RWPE2 (cell line): ENCODE measurements around the gene PLEKHM1.

Experiments used
- ATAC-seq: fragments of 200-7000 bp; cut with Tn5 transposase; 3 replicates; pipeline ENCODE4 v1.9.1; 2021; ENCODE audit warnings: low read depth
- DNase-seq: peaks from one replicate; pipeline ENCODE4 v3.0.0-alpha.2; 2020; ENCODE audit warnings: low spot score
- H3K27ac ChIP-seq: fragments of 450-650 bp; 2 replicates; pipeline ENCODE4 v1.5.1; 2017; ENCODE audit warnings: mild to moderate bottlenecking; ENCODE audit not compliant: poor library complexity, severe bottlenecking
- H3K27me3 ChIP-seq: fragments of 250-450 bp; sonication (Bioruptor Pico); 2 replicates; pipeline ENCODE4 v1.5.1; 2021; ENCODE audit warnings: mild to moderate bottlenecking, moderate library complexity; ENCODE audit not compliant: insufficient read depth, poor library complexity, severe bottlenecking
- H3K36me3 ChIP-seq: fragments of 250-450 bp; sonication (Bioruptor Pico); 2 replicates; pipeline ENCODE4 v1.5.1; 2020; ENCODE audit warnings: low read depth, mild to moderate bottlenecking, moderate library complexity
- H3K4me1 ChIP-seq: fragments of 250-450 bp; sonication (Bioruptor Pico); 2 replicates; pipeline ENCODE4 v1.5.1; 2021; ENCODE audit warnings: mild to moderate bottlenecking, moderate library complexity; ENCODE audit not compliant: insufficient read depth, poor library complexity, severe bottlenecking
- H3K4me3 ChIP-seq: fragments of 250-450 bp; sonication (Bioruptor Pico); 2 replicates; pipeline ENCODE4 v1.5.1; 2021; ENCODE audit warnings: mild to moderate bottlenecking, moderate library complexity; ENCODE audit not compliant: severe bottlenecking
- H3K9me3 ChIP-seq: fragments of 250-450 bp; sonication (Bioruptor Pico); 2 replicates; pipeline ENCODE4 v1.5.1; 2021; ENCODE audit warnings: mild to moderate bottlenecking, moderate library complexity; ENCODE audit not compliant: severe bottlenecking
- CTCF ChIP-seq: fragments of 450-650 bp; IDR thresholded peaks from one replicate; pipeline ENCODE4 v1.5.1; 2017; ENCODE audit warnings: mild to moderate bottlenecking, moderate library complexity; ENCODE audit not compliant: poor library complexity, severe bottlenecking

Gene PLEKHM1

DNA sequence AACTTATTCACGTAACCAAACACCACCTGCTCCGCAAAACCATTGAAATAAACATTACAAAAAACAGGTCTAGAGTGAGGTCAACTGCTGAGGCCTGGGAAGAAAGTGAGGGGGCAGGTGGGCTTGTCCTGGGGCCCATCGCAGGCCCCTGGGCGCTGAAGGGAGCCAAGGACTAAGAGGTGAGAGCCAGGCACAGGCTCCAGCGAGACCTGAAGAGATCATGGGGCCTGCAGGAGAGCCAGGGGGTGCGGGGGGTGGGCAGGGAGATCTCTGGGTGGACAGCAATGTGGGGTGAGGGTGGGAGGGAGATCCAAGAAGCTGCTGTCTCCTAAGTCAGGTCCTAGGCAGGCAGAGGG lies 65.8 kb downstream of the PLEKHM1 start:
- Histone ChIP-seq H3K4me1 (no peaks in the 10 kb centered on the region), H3K27me3 (no peaks in the 10 kb centered on the region), H3K27ac (peak overlapping the region; percentile 66), H3K4me3 (peak overlapping the region; percentile 41), H3K36me3 (no peaks in the 10 kb centered on the region; the same call in 1 of the 2 replicates), H3K9me3 (no peaks in the 10 kb centered on the region)
- ATAC-seq (no peak), DNase-seq (no peak)
- TF ChIP-seq CTCF = no peak

- H3K27ac ChIP-seq = no peak overlapping the region
- no peak for TF ChIP-seq CTCF
- no peaks in the 10 kb centered on the region for H3K4me1 ChIP-seq
- no peak for DNase-seq
- no peaks in the 10 kb centered on the region for H3K27me3 ChIP-seq
- ATAC-seq = no peak
- no peaks in the 10 kb centered on the region; the same call in 1 of the 2 replicates for H3K36me3 ChIP-seq
- H3K9me3 ChIP-seq = no peaks in the 10 kb centered on the region
- H3K4me3 ChIP-seq = no peak overlapping the region
Measured at GRCh38 chr17:45423975-45424335, 66.6 kb downstream of the PLEKHM1 start.

DNA sequence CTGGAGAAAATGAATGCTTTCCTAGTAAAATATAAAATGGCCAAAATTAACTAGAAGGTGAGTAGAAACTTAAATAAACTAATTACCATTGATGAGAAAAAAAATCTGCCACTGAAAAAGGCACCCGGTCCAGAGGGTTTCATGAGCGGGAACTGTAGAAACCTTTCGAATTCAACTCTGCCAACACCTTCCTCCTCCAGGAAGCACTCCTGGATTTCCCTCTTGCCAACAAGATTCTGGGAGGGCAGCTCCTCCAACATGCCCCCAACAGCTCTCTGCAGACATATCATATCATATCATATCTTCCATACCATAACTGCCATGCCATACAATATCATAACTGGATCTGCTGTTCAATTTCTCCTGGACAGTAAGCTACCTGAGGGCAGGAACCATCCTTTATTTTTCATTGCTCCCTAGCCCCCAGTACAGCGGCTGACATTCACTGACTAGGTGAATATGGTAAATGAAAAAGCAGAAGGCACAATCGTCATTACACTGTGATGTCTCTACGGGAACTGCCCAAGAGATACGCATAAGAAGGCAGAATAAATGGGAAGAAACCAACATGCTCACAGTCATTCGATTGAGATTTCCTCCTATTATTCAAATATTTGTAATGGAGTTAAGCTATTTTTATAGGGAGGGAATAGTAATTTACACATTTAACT lies 67.1 kb downstream of the PLEKHM1 start:
- no peak overlapping the region for H3K4me3 ChIP-seq
- no peak for ATAC-seq
- H3K36me3 ChIP-seq = no peaks in the 10 kb centered on the region; the same call in 1 of the 2 replicates
- no peaks in the 10 kb centered on the region for H3K9me3 ChIP-seq
- H3K27ac ChIP-seq = no peak overlapping the region
- no peak for TF ChIP-seq CTCF
- no peaks in the 10 kb centered on the region for H3K27me3 ChIP-seq
- DNase-seq = no peak
- no peaks in the 10 kb centered on the region for H3K4me1 ChIP-seq

DNA sequence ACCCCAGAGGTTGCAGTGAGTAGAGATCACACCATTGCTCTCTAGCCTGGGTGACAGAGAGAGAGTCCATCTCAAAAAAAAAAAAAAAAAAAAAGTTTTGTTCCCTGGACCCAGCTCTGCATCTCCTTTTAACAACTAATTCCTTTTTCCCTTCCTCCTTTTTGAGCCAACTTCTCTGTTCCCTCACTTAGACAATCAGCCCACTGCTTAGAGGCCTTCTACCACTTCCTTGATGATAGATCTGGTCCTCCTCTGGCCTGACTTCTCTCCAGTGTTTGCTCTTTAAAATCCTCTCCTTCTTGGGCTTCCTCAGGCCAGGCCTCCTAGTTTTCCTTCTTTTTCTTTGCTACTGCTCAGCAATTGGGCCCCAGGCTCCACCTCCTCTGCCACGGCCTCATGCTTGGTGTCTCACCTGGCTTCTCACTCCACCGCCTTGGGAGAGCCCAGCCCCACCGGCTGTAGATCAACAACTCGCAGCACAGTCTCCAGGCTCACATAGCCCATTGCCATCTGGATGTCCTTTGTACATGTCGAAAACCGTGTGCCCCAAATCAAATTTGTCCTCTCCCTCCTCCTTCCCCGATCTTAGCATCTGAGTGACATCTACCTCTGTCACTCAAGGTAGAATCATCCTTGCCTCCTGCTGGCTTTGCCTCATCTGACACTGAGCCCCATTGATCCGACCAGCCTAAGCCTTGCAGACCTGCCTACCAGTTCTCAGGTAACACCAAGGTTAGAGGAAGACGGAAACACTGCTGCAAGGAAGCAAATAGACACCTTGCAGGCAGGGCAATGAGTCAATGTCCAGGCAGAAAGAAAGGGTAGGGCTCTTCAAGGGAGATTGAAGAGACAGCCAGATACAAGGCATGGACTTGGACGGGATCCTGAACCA lies 75.3 kb downstream of the PLEKHM1 start:
- no peaks in the 10 kb centered on the region for H3K27me3 ChIP-seq
- ATAC-seq (peak; percentile 58; the same call in 2 of the 3 replicates), DNase-seq (no peak)
- no peak overlapping the region for H3K4me3 ChIP-seq
- peaks cover 4% of the 10 kb centered on the region; the same call in 1 of the 2 replicates for H3K36me3 ChIP-seq
- H3K9me3 ChIP-seq = no peaks in the 10 kb centered on the region
- TF ChIP-seq CTCF = no peak
- H3K4me1 ChIP-seq = no peaks in the 10 kb centered on the region
- no peak overlapping the region for H3K27ac ChIP-seq

GRCh38 chr17:45413498-45413923 lies 77.0 kb downstream of the PLEKHM1 start:
- Histone ChIP-seq H3K9me3 (no peaks in the 10 kb centered on the region), H3K36me3 (peaks cover 4% of the 10 kb centered on the region; the same call in 1 of the 2 replicates), H3K4me3 (no peak overlapping the region), H3K27ac (no peak overlapping the region), H3K27me3 (no peaks in the 10 kb centered on the region), H3K4me1 (no peaks in the 10 kb centered on the region)
- DNase-seq (no peak), ATAC-seq (no peak)
- no peak for TF ChIP-seq CTCF
